HG03558 (cell line): ENCODE measurements around the gene EXOSC7.

Experiments
- ATAC-seq: cut with Tn5 transposase; IDR thresholded peaks from one replicate; pipeline ENCODE4 v1.9.1; 2021; ENCODE audit warnings: moderate number of reproducible peaks; ENCODE audit not compliant: unreplicated experiment; ENCODE audit errors: extremely low read depth

The EXOSC7 gene

DNA sequence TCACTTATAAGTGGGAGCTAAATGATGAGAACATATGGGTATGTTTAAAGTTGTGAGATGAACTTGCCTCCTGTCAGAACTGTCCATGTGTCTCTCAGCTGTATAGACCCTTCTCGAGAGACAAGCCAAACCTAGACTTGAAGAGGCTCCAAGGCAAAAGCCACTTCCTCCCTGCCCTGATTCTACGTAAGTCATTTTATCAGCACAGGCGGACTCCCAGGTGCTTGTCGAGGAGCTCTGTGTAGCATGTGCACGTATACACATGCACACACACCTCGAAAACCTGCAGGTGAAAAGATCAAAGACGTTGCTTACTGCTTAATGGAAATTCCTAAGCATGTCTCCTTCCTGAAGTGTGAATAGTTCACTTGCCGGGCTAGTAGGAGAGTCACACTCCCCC, 44.5 kb downstream of the EXOSC7 start:
- no peak for ATAC-seq

DNA sequence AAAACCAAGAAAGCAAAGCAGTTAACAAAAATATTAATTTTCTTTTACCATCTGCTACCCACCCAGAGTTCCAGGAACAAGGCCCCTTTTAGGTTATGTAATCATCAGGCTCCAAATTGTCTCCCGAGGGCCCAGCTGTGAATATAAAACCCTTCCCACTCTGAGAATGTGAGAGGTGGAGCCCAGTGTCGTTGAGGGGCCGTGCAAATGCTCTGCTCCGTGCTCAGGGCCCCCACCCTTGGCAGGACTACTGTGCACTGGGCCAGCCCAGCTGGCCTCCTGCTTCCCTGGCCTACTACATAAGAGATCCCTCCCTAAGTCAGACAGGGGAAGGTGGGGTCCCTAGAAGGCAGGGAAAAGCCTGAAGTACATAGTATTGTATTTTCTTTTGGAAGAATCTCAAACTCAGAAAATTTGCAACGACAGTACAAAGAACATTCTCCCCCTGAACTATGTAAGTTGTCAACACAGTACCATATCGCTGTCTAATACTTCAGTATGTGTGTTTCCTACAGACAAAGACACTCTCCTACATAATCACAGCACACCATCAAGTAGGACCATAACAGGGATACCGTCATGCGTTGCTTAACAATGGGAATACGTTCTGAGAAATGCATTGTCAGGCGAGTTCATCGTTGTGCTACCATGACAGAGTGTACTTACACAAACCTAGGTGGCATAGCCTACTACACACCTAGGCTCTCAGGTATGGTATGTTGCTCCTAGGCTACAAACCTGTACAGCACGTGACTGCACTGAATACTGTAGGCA, 45.7 kb downstream of the EXOSC7 start:
- no peak for ATAC-seq

DNA sequence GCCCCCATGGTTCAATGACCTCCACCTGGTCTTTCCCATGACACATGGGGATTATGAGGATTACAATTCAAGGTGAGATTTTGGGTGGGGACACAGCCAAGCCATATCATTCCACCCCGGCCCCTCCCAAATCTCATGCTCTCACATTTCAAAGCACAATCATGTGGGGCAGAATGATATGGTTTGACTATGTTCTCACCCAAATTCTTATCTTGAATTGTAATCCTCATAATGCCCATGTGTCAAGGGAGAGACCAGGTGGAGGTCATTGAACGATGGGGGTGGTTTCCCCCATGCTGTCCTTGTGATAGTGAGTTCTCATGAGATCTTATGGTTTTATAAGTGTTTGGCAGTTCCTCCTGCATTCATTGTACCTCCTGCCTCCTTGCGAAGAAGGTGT, 47.6 kb downstream of the EXOSC7 start:
- ATAC-seq, result no peak

GRCh38 chr3:45024542-45025255, 48.7 kb downstream of the EXOSC7 start:
- ATAC-seq, result no peak

- no peak for ATAC-seq
These were observed 50.0 kb downstream of the EXOSC7 start, which contains the start of gene CLEC3B for GRCh38 chr3:45026038-45026437. CLEC3B (plus strand) TSS chr3:45026303; CDS start chr3:45026363, 60 bp downstream.

- ATAC-seq, result no peak
These were observed 50.9 kb downstream of the EXOSC7 start for GRCh38 chr3:45026957-45027356.

- ATAC-seq, result no peak
These were observed 51.4 kb downstream of the EXOSC7 start for GRCh38 chr3:45027441-45027840.

GRCh38 chr3:45029216-45029615, 53.2 kb downstream of the EXOSC7 start:
- no peak for ATAC-seq

GRCh38 chr3:45029661-45030060, 53.6 kb downstream of the EXOSC7 start:
- ATAC-seq, result no peak

DNA sequence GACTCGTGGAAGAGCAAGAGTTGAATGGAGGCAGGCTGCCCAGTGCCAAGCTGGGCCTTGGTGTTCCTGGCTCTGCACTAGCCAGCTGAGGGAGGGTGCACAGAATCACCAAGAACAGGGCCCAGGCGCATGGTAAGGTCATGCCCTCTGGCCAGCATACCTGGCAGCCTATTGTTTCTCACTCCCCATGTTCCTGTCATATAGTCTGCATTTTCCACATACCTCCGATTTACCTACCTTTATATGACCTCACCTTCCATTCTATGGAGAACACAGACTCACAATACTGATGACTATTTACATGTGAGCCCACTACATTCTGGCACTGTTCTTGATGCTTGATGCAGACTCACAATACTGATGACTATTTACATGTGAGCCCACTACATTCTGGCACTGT, 55.5 kb downstream of the EXOSC7 start:
- no peak for ATAC-seq

GRCh38 chr3:45032113-45032512, 56.1 kb downstream of the EXOSC7 start:
- no peak for ATAC-seq

GRCh38 chr3:45033791-45034190, 57.7 kb downstream of the EXOSC7 start:
- no peak for ATAC-seq

DNA sequence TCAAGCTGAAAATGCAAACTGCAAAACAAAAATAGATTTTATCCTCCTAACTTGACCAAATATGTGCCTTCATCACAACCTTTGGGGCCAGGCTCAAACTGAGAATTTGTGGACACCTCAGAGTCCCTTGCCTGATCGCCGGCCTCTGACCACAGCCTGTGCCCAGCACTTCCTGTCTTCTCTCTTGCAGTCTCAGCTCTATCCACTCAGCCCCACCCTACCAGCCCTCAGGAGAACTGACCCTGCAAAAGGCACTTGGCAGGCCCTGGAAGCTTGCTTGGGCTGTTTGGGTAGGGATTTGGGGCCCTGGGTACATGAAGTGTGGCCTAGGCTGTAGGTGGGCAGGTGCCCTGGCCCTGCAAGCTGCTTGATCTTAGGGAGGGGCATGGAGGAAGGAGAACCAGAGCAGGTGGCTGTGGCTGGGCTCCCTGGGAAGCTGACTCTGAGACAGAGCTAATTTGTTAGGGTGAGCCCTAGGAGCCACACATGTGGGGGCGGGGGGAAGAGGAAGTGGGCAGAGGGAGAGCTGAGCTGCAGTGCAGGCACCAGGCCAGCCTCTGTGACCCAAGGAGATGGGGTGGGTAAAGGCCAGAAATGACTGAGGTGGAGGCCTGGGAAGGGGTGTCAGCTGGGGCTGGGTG, 58.7 kb downstream of the EXOSC7 start:
- ATAC-seq, result no peak

DNA sequence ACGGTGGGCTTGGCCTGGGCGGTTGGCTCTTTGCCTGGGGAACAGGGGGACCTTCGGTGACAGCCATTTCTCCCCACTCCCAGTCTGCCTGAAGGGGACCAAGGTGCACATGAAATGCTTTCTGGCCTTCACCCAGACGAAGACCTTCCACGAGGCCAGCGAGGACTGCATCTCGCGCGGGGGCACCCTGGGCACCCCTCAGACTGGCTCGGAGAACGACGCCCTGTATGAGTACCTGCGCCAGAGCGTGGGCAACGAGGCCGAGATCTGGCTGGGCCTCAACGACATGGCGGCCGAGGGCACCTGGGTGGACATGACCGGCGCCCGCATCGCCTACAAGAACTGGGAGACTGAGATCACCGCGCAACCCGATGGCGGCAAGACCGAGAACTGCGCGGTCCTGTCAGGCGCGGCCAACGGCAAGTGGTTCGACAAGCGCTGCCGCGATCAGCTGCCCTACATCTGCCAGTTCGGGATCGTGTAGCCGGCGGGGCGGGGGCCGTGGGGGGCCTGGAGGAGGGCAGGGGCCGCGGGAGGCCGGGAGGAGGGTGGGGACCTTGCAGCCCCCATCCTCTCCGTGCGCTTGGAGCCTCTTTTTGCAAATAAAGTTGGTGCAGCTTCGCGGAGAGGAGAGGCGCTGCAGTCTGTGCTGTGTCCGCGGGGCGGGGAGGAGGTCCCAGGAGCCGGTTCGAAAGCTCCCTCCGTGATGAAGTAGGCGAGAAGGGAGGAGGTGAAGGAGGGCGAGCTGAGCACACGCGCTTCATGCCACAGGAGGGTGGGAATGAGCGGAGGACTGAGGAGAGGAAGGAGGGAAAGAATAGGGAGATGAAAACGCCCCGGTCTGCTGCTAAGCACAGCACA, 59.6 kb downstream of the EXOSC7 start:
- ATAC-seq, result no peak

DNA sequence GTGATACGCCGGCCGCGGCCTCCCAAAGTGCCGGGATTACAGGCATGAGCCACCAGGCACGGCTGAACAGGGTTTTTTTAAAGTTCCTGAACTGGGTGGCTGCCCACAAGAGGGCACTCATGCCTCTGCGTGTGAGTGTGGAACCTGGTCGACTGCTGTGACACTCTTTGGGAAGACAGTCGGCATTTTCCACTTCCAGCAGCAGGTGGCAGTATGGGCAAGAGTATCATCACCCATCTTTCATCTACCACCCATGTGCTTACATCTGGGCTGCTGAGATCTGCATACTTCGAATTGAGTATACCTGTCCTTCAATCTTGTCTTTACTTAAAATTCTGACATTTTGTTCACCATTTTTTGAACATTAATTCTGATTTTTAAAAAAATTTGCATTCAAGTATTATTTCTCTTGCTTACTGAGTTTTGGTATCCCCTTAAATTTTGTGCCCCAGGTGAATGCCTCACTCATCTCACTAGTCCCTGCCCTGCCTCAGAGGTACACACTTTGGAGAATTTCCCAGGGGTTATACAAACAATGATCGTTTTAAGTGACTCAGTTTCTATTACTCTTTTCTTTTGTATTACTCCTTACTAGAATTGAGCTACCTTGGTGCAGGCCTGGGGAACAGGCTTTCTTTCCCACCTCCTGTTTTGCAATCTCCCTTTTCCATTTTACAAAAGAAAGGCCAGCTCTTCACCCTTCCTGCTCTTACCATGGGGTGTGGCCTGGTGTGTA, 61.8 kb downstream of the EXOSC7 start:
- no peak for ATAC-seq

DNA sequence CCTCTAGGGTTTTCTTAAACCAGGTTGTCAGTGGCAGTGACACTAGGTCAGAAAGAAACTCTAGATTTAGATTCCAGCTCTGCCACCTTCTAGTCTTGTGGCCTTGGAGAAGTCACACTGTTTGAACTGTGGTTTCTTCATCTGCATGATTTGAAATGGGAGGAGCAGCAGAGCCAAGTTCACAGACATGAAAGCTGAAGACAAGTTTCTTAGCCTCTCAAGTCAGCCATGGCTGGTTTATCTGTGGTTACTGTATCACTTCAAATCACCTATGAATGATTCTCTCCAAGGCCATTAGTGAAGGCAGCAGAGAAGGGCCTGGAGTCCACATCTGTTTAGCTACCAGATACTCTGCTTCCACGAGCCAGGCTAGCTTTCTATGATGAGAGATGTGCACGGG, 65.6 kb downstream of the EXOSC7 start:
- no peak for ATAC-seq

GRCh38 chr3:45042162-45042561, 66.1 kb downstream of the EXOSC7 start:
- no peak for ATAC-seq

GRCh38 chr3:45043728-45044299, 67.8 kb downstream of the EXOSC7 start:
- ATAC-seq, result no peak

- no peak for ATAC-seq
These were observed 72.2 kb downstream of the EXOSC7 start for GRCh38 chr3:45048244-45048643.
